ENCODE results near the gene REXO2.

The REXO2 gene

DNA sequence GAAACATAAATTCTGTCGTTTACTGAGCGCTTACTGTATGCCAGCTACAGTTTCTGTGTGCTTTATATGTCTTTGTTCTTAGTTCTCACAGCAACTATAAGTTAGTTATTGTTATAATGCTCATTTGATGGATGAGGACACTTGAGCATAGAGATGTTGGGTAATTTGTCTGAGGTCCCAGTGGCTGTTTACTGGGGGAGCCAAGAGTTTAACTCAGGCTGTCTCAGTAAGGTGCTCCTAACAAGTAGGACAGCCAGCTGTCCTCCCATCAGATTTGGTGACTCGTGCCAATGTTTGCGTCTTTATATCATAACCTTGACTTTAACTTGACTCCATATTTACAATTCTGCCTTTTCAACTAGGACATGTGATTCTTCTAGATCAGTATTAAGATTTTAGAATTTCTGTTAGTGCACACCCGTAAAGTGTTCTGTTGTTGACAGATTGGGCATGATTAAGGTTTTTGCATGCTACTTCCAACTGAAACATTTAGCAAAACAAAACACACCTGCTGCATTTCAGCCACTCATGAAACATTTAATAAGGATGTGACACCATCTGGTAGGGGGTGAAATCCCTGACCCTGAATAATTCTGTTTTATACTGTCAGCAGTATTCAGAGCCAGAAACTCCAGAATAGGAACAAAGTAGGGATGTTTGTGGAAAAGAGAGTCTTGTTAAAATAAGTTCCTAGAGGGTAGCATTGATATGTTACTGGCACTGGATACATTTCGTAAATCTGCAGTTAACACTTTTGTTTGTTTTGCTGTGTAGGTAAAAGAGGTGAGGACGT lies 1.9 kb downstream of the REXO2 start:
- DNase-seq (ENCODE audit: low spot score): peak; percentile 33

DNA sequence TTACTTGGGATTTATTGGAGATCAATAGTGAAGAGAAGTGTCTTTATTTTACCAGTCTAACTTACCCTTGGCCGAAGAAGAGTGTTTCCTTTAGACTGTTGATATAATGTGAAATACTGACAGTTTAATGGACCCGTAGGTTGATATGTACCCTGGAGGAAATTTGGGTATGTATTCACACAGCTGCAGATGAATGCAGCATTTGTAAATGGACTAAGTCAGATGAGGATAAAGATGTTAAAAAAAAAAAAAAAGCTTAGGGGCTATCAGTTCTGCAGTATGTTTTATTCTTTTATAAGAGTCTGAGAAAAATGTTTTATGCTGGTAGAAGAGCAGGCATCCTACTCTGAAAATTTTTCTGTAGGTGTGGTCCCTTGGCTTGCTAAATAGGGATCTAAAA lies 2.7 kb downstream of the REXO2 start:
- DNase-seq (ENCODE audit: low spot score): no peak

DNA sequence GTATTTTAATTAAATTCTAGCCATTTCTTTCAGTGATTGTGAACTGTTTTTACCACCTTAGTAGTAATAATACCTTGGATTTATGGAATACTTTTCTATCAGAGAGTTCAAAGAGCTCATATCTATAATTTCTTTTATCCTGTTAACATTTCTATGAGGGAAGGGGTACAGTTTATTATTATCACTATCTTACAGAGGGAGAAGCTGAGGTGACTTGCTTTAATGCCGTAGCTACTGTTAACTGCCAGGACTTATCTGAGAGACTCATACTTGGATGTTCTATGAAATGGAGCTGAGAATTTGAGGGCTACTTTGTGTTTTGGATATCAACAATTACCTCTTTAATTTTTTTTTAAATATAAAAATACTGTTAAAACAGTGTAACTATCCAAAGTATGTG lies 3.3 kb downstream of the REXO2 start:
- no peak for DNase-seq (ENCODE audit: low spot score)

DNA sequence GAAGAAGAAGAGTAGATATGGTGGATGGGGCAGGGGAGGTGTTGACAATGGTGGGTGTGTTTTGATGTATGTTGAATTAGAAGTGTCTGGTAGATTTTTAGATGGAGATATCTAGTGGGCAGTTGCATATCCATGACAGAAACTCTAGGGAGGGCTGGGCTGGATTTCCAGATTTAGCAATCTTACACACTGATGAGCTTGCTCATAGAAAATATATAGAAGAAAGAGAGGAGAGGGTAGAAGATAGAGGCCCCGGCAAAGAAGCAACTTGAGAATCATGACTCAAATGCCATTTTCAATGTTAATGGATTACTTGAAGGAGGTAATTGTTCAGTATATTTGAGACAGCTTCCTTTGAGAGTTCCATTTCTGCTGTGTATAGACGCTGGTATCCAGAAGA lies 8.2 kb downstream of the REXO2 start:
- no peak for DNase-seq (ENCODE audit: low spot score)

DNA sequence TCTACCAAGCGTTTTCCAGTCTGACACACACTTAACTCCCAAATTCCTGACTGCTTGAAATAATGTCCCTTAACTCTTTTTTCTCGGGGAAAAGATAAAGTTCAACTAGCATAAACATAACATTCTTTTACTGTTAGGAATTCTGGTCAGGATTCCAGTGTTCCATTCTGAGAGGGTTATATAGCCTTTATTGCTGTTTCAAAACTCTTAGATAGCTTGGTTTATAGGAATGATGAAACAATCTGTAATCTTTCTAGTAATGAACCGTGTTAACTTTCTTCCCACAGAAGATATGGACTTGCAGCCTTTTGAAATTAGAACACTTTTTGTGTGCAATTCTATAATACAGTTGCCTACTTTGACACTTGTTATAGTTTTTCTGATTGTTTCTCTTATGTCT lies 8.6 kb downstream of the REXO2 start:
- peak; percentile 7 for DNase-seq (ENCODE audit: low spot score)

DNA sequence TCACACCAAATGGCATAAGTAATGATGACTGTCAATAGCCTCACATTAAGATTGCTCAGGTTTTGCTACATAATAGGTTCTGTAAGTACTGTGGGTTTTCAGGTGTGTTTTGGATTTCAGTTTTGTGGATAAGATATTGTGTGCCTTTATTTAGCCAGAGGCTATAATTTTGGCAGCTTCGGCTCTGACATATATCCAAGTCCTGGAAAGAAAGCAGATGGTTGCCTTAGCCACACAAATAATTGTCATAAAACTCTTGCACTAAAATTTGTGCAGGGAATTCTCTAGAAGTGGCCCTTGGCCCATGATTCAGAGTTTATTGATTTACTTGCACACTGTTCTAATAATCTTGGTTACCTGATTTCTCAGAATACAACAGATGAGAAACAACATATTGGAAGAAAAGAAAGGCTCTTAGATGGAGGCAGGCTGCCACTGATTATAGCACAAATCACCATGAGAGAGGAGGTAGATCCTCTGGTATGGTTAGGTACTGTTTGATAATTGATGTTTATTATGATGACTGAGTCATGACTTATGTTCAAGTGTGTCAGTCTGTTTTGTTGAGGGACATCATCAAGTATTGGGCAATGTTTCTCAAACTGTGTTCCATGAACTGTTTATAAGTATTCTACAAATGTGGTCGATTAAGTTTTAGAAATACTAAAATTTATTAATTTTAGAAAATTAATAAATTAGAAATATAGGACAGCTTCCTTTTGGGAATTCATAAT lies 9.6 kb downstream of the REXO2 start:
- peak; percentile 83 for DNase-seq (ENCODE audit: low spot score)

DNA sequence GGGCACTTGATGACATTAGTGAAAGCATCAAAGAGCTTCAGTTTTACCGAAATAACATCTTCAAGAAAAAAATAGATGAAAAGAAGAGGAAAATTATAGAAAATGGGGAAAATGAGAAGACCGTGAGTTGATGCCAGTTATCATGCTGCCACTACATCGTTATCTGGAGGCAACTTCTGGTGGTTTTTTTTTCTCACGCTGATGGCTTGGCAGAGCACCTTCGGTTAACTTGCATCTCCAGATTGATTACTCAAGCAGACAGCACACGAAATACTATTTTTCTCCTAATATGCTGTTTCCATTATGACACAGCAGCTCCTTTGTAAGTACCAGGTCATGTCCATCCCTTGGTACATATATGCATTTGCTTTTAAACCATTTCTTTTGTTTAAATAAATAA lies 10.6 kb downstream of the REXO2 start:
- DNase-seq (ENCODE audit: low spot score): peak; percentile 17

DNA sequence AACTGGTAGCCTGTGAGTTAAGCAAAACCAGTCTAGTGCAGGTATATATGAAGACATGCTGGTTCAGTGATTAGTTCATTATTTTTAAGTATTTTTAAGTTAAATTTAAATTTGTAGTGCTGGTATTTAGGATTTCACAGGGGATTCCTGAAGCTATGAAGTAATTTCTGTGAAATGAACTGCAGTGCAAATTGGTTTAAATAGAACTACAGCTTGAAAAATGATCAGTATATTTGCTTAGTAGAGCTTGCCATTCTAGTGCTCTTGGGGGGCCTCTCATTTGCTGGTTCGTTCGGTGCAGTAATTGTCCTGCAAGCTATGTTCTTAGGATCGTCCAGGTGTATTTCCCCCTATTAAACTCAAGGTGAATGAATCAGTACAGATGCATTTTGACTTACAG lies 13.1 kb downstream of the REXO2 start:
- no peak for DNase-seq (ENCODE audit: low spot score)

DNA sequence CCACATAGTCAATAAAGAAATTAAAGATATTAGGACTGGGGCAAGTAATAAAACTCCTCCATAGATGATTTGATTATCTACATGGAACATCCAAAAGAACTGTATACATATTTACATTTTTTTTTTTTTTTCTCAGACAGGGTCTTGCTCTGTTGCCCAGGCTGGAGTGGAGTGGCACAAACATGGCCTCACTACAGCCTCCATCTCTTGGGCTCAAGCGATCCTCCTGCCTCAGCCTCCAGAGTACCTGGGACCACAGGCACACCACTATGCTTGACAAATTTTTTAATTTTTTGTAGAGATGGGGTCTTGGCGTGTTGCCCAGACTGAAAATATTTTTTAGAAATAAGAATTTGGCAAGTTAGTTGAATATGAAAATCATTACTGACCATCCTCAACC lies 24.7 kb downstream of the REXO2 start:
- DNase-seq (ENCODE audit: low spot score): no peak

DNA sequence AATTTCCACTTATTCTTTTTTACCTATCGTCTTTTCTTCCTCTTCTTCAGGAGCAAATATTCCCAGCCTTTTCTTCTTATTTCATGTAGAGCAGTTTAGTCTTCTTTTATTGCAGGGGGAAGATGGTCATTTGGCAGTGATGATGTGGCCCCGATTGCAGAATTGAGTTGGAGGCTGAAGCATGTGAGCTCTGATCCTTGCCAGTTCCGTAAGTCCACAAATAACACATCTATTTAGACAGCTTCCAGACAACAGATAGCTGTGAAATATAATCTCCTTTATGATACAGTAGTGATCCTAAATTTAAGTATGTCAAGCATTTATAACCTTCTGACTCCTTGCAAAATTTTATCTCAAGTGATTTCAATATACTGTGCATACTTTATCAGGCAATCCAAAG lies 27.5 kb downstream of the REXO2 start:
- DNase-seq (ENCODE audit: low spot score): no peak

DNA sequence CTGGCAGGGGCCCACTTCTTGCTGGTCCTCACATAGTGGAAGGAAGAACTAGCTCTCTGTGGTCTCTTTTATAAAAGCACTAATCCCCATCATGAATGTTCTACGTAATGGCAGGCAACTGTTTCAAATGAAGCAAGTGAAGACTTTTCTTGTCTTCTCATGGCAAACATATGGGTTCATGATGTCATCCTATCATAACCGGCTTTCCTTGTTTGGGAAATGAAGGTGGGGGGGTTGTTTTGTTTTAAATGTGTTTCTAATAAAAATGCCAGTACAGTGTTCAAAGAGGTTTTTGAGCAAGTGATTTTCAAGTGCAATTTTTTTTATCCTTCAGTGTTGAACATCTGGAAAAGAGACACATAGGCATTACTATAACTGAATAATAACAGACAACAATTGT lies 33.4 kb downstream of the REXO2 start:
- no peak for DNase-seq (ENCODE audit: low spot score)

DNA sequence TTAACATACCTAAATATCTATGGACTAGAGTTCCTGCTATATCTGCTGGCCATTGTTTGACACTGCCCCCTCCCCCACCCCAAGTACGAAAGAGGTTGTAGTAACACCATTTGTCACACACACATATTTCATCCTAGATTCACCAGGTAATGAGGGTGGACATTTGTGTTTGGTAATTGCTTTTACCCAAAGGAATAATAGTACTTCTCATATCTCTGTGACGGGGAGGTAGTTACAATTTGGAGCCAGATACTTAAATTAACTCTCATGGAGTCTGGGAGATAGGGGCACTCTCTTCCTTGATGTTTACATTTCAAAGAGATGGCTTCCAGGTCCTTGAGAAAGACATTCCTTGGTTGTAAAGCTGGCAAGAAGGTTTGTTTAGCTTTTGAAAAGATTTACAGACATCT lies 38.7 kb downstream of the REXO2 start:
- DNase-seq (ENCODE audit: low spot score): no peak

DNA sequence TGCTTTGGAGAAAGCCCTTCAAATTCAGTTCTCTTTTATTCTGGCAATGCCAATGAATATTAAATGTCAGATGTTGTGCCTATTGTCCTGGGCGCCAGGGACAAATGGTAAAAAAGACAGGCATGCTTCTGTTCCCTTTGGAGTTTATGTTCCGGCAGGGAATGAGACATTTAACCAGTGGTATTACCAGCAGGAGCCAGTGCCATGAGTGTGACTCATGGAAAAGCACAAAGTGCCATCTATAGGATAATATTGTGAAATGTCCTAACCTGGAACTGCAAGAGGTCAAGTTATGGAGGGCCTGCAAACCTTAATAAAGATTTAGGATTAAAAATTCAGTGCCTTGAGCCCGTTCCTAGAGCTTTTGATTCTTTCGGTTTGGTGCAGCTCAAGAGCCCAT lies 39.5 kb downstream of the REXO2 start:
- no peak for DNase-seq (ENCODE audit: low spot score)

DNA sequence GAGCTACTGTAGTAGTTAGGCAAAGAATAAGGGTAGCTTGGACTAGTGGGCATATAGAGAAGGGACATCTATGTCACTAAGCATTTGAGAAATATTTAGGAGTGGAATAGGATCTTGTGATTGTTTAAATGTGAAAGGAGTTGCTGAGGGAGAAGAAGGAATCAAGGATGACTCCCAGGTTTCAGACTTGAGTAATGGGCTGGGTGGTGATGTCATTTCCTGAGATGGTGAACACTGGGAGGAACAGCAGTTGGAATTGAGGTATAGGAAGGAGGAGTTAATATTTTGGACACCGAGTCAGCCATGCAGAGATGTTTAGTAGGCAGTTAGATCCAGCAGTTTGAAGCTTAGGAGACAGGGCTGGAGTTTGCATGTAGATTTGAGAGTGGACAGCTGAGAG lies 40.1 kb downstream of the REXO2 start:
- no peak for DNase-seq (ENCODE audit: low spot score)

DNA sequence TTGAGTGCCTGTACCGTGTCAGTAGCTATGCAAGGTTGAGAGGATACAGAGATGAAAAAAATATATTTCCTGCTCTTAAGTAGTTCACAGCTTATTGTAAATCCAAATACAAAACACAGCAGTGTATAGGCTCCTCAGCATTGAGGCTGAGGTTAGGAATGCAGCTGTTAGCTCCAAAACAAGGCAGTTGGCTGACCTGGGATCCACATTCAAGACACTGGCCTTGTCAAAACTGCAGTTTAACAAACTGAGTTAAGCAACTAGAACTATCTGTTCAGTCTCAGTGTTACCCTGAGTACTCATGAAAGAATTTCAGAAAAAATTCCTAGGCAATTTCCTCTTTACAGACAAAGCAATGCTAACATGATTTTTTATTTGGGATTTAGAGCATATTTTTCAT lies 42.8 kb downstream of the REXO2 start:
- no peak for DNase-seq (ENCODE audit: low spot score)

DNA sequence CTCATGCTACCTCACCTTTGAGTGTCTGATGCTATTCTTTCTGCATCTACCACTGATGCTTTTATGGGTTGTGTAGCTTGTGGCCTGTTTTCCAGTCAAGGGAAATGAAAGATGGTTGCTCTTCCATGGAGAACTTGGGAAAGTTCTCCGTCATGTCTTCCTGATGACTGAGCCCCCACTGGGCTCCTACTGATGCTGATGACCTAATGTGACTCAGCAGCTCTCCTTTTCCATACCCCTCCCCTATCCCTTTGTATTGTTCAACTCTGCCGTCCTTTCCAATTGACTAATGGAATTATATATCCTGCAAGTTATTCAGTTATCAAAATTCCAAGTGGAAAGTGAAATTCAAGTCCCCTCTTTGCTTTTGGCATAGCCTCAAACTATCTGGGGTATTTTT lies 44.7 kb downstream of the REXO2 start:
- no peak for DNase-seq (ENCODE audit: low spot score)

DNA sequence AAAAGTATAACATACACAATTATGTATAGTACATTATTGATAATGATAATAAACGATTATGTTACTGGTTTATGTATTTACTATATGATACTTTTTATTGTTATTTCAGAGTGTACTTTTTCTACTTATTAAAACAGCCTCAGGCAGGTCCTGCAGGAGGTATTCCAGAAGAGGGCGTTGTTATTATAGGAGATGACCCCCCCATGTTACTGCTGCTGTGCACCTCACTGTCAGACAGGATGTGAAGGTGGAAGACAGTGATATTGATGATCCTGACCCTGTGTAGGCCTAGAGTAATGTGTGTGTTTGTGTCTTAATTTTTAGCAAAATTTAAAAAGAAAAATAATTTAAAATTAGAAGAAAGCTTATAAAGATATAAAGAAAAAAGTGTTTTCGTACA lies 57.6 kb downstream of the REXO2 start:
- DNase-seq (ENCODE audit: low spot score): no peak

DNA sequence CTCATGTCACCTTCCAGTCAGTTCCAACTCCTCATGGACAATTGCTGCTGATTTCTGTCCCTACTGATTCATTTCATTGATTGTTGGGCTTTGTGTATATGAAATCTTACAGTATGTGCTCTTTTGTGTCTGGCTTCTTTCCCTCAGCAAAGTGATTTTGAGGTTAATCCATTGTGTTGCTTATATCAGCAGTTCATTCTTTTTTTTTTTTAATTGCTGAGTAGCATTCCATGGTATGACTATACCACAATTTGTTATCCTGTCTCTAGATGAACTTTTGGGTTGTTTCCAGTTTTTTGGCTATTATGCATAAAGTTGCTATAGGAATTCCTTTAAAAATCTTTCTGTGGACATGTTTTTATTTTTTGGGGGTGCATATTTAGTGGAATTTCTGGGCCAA lies 60.5 kb downstream of the REXO2 start:
- no peak for DNase-seq (ENCODE audit: low spot score)

Measured in cerebellar cortex (tissue), 1 donor.